Aorta (tissue), 5 donors: ENCODE data around the gene ZEB2. TPM values are rescaled to one million over a fixed set of nuclear protein-coding genes. Genes with fewer than 3 reads are reported as not detected.

Source experiments
- ATAC-seq: fragments of 200-7000 bp; cut with Tn5 transposase; one replicate; pipeline ENCODE4 v1.9.1; 2022; ENCODE audit warnings: moderate library complexity; ENCODE audit not compliant: low FRiP score
- DNase-seq, 2 donors: peaks; one replicate each; pipeline ENCODE4 v3.0.0-alpha.2; 2020
- H3K27ac ChIP-seq, 2 donors: one replicate each; pipeline ENCODE4 v1.5.1; 2013; ENCODE audit warnings: low read length in 2 of 2, mild to moderate bottlenecking in 2 of 2, moderate library complexity in 2 of 2, control low read depth in 1 of 2, inconsistent platforms in 1 of 2, low read depth in 1 of 2
- H3K27me3 ChIP-seq, 2 donors: one replicate each; pipeline ENCODE4 v1.6.1; 2013; ENCODE audit warnings: control low read depth in 1 of 2, low read length in 1 of 2, mild to moderate bottlenecking in 1 of 2, moderate library complexity in 1 of 2; ENCODE audit not compliant: insufficient read depth in 2 of 2, control insufficient read depth in 1 of 2
- H3K36me3 ChIP-seq, 2 donors: one replicate each; pipeline ENCODE4 v1.6.1; 2013; ENCODE audit warnings: control low read depth in 1 of 2, low read length in 1 of 2, mild to moderate bottlenecking in 1 of 2; ENCODE audit not compliant: insufficient read depth in 2 of 2, control insufficient read depth in 1 of 2
- H3K4me1 ChIP-seq, 2 donors: one replicate each; pipeline ENCODE4 v1.6.1; 2013; ENCODE audit warnings: low read length in 2 of 2, control low read depth in 1 of 2, mild to moderate bottlenecking in 1 of 2, moderate library complexity in 1 of 2; ENCODE audit not compliant: insufficient read depth in 2 of 2, control insufficient read depth in 1 of 2
- H3K4me3 ChIP-seq, 2 donors: one replicate each; pipeline ENCODE4 v1.5.1; 2013; ENCODE audit warnings: low read length in 2 of 2, control low read depth in 1 of 2, mild to moderate bottlenecking in 1 of 2
- H3K9me3 ChIP-seq: one replicate; pipeline ENCODE4 v1.6.1; 2013; ENCODE audit warnings: mild to moderate bottlenecking, low read length; ENCODE audit not compliant: control insufficient read depth
- WGBS, 2 donors: extraction: QIAGEN DNeasy Blood & Tissue Kit; methylation state at CpG; one replicate each; pipeline ENCODE4 v1.1.7; 2013; 5-methylcytosine and 5-hydroxymethylcytosine counted together
- intact Hi-C, 2 donors: fragments of 100-400 bp; cut with DNase I; formaldehyde crosslinking; loops; one replicate each; pipeline versions ENCODE4 v1.14.2 to v1.15.0; 2022
- long read RNA-seq, 2 donors: library from polyadenylated mRNA; unstranded; transcript quantifications; one replicate each; pipeline ENCODE4 v2.0.0, GENCODE V29; 2020 to 2021
- polyA plus RNA-seq, 2 donors: library from polyadenylated mRNA; stranded (reverse); fragments of 200-250 nt; gene quantifications; one replicate each; pipeline ENCODE4 v1.2.3, GENCODE V29; 2013
- total RNA-seq, 2 donors: library from RNA; stranded (reverse); fragmentation: NEBNext Ultra II Directional; extraction: Animal tissue kit (Norgen Biotek cat#: 25700); gene quantifications; one replicate each; pipeline ENCODE4 v1.2.1, GENCODE V29; 2021
- donor health status: healthy with polysubstance abuse.
- donor health status: Bipolar disorder and iron deficiency.
- donor health status: DM: no; HTN: no; CAD: no.
- donor health status: DM: no; HTN: no; CAD: no.
- donor health status: DM: yes; HTN: yes; CAD: no.

The ZEB2 gene
- total RNA-seq, result 100 to 1,000 TPM; 174 to 301 TPM
- polyA plus RNA-seq, result 10 to 100 TPM; 38.7 to 67.6 TPM
- long read RNA-seq, donor 1, full-length matches to known transcripts, result 11 of 75 reads
- long read RNA-seq, donor 1, partial matches to known transcripts, result 23 of 75 reads
- long read RNA-seq, donor 1, other reads (novel, unspliced or antisense), result 41 of 75 reads
- long read RNA-seq, donor 2, full-length matches to known transcripts, result 28 of 77 reads
- long read RNA-seq, donor 2, partial matches to known transcripts, result 10 of 77 reads
- long read RNA-seq, donor 2, other reads (novel, unspliced or antisense), result 39 of 77 reads

GRCh38 chr2:144519934-144520731 lies at the start of gene ZEB2:
ZEB2 (minus strand) TSS chr2:144520119; CDS start chr2:144517350, 2,769 bp downstream.
- ATAC-seq (peak; percentile 53), DNase-seq (peak; percentile 75 to 78)
- Histone ChIP-seq H3K9me3 (no peaks in the 10 kb centered on the region), H3K36me3 (no peaks in the 10 kb centered on the region), H3K4me1 (no peaks in the 10 kb centered on the region), H3K27ac (peak within 1 kb of the TSS; percentile 91 to 96), H3K4me3 (peak within 1 kb of the TSS; percentile 100), H3K27me3 (no peaks in the 10 kb centered on the region)
- intact Hi-C loops, result loop anchor here (2.0 to 10.0 kb wide), 12 partner anchors 77 to 1235 kb away; a partner anchor contains a TSS
- WGBS, 2 donors, result 0 to 1% methylated on average over 26 to 29 of the region's 29 CpGs

- H3K27me3 ChIP-seq, result no peaks in the 10 kb centered on the region
- no peak for ATAC-seq
- DNase-seq, result no peak
- intact Hi-C loops, result no loop called here
- no peak overlapping the region for H3K27ac ChIP-seq
- H3K36me3 ChIP-seq, result no peaks in the 10 kb centered on the region
- H3K4me1 ChIP-seq, result no peaks in the 10 kb centered on the region
- WGBS, 2 donors, result 76 to 79% methylated on average over 4 of the region's 4 CpGs
- H3K4me3 ChIP-seq, result no peak overlapping the region
- H3K9me3 ChIP-seq, result no peaks in the 10 kb centered on the region
These were observed 47.8 kb upstream of the ZEB2 start for GRCh38 chr2:144567745-144568144.

DNA sequence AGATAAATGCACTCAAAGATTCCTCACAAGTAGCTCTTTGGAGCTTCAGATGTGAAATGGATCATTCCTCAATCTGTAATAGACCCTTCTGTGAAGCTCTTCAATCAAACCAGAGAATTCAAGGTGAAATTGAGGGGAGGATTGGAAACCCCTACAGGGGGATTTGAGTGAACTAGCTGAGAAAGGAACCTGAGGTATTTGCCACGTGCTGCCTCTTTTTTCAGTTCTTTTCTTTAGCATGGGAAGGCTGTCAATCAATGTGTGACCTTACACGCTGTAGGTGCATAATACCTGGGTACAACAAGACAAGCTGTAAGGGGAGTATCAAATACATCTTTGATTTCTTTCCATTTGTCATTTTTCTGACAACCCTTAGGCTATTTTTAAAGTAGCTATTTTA lies 46.5 kb upstream of the ZEB2 start:
- H3K27me3 ChIP-seq, result no peaks in the 10 kb centered on the region
- DNase-seq (no peak), ATAC-seq (no peak)
- intact Hi-C loops, result no loop called here
- H3K4me1 ChIP-seq, result no peaks in the 10 kb centered on the region
- no peak overlapping the region for H3K27ac ChIP-seq
- no peaks in the 10 kb centered on the region for H3K9me3 ChIP-seq
- WGBS, 2 donors, result 86 to 92% methylated on average over 2 of the region's 2 CpGs
- H3K36me3 ChIP-seq, result no peaks in the 10 kb centered on the region
- H3K4me3 ChIP-seq, result no peak overlapping the region

- WGBS, 2 donors, result 85 to 89% methylated on average over 1 of the region's 1 CpG
- Histone ChIP-seq H3K27ac (no peak overlapping the region), H3K36me3 (no peaks in the 10 kb centered on the region), H3K9me3 (no peaks in the 10 kb centered on the region), H3K4me3 (no peak overlapping the region), H3K27me3 (no peaks in the 10 kb centered on the region), H3K4me1 (no peaks in the 10 kb centered on the region)
- ATAC-seq (no peak), DNase-seq (no peak)
- intact Hi-C loops, result no loop called here
These were observed 40.3 kb upstream of the ZEB2 start for GRCh38 chr2:144560251-144560650.

GRCh38 chr2:144559681-144560080 lies 39.8 kb upstream of the ZEB2 start:
- DNase-seq, result no peak
- Histone ChIP-seq H3K4me3 (no peak overlapping the region), H3K4me1 (no peaks in the 10 kb centered on the region), H3K36me3 (no peaks in the 10 kb centered on the region), H3K27ac (no peak overlapping the region), H3K9me3 (no peaks in the 10 kb centered on the region), H3K27me3 (no peaks in the 10 kb centered on the region)
- WGBS, 2 donors, result 90% methylated on average over 3 of the region's 3 CpGs
- ATAC-seq, result no peak
- intact Hi-C loops, result no loop called here

- Histone ChIP-seq H3K27ac (no peak overlapping the region), H3K4me1 (no peaks in the 10 kb centered on the region), H3K9me3 (no peaks in the 10 kb centered on the region), H3K27me3 (no peaks in the 10 kb centered on the region), H3K36me3 (no peaks in the 10 kb centered on the region), H3K4me3 (no peak overlapping the region)
- no peak for DNase-seq
- intact Hi-C loops, result no loop called here
- 91 to 96% methylated on average over 1 of the region's 1 CpG for WGBS, 2 donors
- ATAC-seq, result no peak
These were observed 39.3 kb upstream of the ZEB2 start for GRCh38 chr2:144559242-144559641.

DNA sequence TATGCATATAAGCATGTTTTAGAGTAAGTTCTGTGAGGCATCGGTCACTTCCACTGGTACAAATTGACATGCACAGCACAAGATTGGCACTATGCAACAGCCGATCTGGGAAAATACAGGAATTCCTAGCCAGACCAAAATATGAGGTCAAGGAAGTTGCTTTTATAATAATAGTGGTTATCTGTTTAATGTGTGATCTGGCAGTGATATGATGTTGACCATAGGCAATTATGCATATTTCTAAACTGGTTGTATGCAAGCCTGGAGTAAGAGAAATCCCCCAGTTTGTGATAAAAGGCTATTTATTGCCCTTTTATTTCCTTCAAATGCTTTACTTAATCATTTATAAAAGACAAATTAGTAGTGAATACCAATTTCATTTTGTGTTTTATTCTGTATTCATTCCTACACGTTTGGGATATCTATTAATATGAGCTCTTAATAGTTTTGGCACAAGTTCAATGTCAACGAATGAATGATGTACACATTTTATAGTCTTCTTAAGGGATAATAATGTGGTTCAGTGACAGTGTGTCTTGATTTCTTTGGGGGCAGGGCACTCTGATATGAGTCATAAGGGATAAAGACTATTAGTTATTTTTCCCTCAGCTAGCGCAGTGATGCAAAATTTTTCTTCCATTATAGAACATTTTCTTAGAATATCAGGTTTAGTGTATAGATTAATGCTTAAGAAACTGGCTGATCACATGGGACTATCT lies 34.7 kb upstream of the ZEB2 start:
- intact Hi-C loops, result no loop called here
- ATAC-seq (no peak), DNase-seq (no peak)
- H3K4me1 ChIP-seq, result no peaks in the 10 kb centered on the region
- H3K4me3 ChIP-seq, result no peak overlapping the region
- no peaks in the 10 kb centered on the region for H3K27me3 ChIP-seq
- 29 to 31% methylated on average over 5 of the region's 5 CpGs for WGBS, 2 donors
- no peaks in the 10 kb centered on the region for H3K9me3 ChIP-seq
- no peaks in the 10 kb centered on the region for H3K36me3 ChIP-seq
- no peak overlapping the region for H3K27ac ChIP-seq

DNA sequence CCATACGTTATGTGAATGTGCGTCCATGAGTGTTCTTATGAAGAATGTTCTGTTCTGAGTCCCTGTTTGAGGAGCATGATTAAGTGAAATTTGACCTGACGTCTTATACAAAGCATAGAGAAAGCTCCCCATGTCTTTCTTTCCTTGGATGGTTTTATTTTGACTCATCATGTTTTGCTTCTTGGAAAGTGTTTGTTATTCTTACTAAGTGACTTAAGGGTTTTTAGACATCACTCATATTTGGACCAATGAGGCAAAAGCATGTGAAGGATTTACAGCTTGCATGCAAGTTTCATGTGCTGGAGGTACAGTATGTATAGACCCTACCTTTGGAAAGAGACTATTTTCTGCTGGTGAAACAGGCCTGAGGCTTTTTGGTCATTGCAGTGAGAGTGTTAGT lies 33.5 kb upstream of the ZEB2 start:
- intact Hi-C loops, result loop anchor here in 1 of 2 donors (1.0 kb wide), 1 partner anchor 16 kb away; no protein-coding TSS in a partner anchor
- WGBS, 2 donors, result 76 to 84% methylated on average over 3 of the region's 3 CpGs
- no peak for DNase-seq

More for the DNA sequence above, 33.5 kb upstream of the ZEB2 start:
- Histone ChIP-seq H3K4me1 (no peaks in the 10 kb centered on the region), H3K4me3 (no peak overlapping the region), H3K36me3 (no peaks in the 10 kb centered on the region), H3K27ac (no peak overlapping the region), H3K27me3 (no peaks in the 10 kb centered on the region), H3K9me3 (no peaks in the 10 kb centered on the region)
- no peak for ATAC-seq
